DOHH2 (cell line): ENCODE measurements around the gene ELFN1.

Experiments
- H3F3A ChIP-seq: fragments of 200-600 bp; sonication (generic), shearing (Covaris generic); 2 replicates; pipeline ENCODE4 v1.6.0; 2016; ENCODE audit warnings: antibody characterized with exemption, mild to moderate bottlenecking; ENCODE audit not compliant: control insufficient read depth, insufficient read depth
- H3K27ac ChIP-seq: fragments of 200-600 bp; sonication (generic); 2 replicates; pipeline ENCODE4 v1.5.1; 2014; ENCODE audit warnings: low read depth, mild to moderate bottlenecking, low read length, moderate library complexity
- H3K27me3 ChIP-seq: fragments of 200-600 bp; sonication (generic); 2 replicates; pipeline ENCODE4 v1.6.1; 2014; ENCODE audit warnings: mild to moderate bottlenecking, low read length, mixed read lengths; ENCODE audit not compliant: control insufficient read depth
- H3K36me3 ChIP-seq: fragments of 200-600 bp; sonication (generic); 2 replicates; pipeline ENCODE4 v1.6.1; 2014; ENCODE audit warnings: mild to moderate bottlenecking, low read length, moderate library complexity, mixed read lengths; ENCODE audit not compliant: control insufficient read depth
- H3K4me1 ChIP-seq: fragments of 200-600 bp; sonication (generic); 2 replicates; pipeline ENCODE4 v1.6.1; 2014; ENCODE audit warnings: mild to moderate bottlenecking, low read length, mixed read lengths; ENCODE audit not compliant: control insufficient read depth
- H3K4me2 ChIP-seq: fragments of 200-600 bp; sonication (generic); 2 replicates; pipeline ENCODE4 v1.6.0; 2014; ENCODE audit warnings: mild to moderate bottlenecking, low read length, moderate library complexity
- H3K4me3 ChIP-seq: fragments of 200-600 bp; sonication (generic); 2 replicates; pipeline ENCODE4 v1.5.1; 2014; ENCODE audit warnings: mild to moderate bottlenecking, low read length, mixed read lengths
- H3K79me2 ChIP-seq: fragments of 200-600 bp; sonication (generic); 2 replicates; pipeline ENCODE4 v1.6.1; 2014; ENCODE audit warnings: mild to moderate bottlenecking, low read length, mixed read lengths; ENCODE audit not compliant: control insufficient read depth
- H3K9me2 ChIP-seq: fragments of 200-600 bp; sonication (generic); replicated peaks from 2 replicates; pipeline ENCODE4 v1.6.1; 2014; ENCODE audit warnings: mild to moderate bottlenecking, low read length, mixed read lengths; ENCODE audit not compliant: control insufficient read depth
- H3K9me3 ChIP-seq: fragments of 200-600 bp; sonication (generic); 2 replicates; pipeline ENCODE4 v1.6.1; 2014; ENCODE audit warnings: antibody characterized with exemption, low read length, mixed read lengths; ENCODE audit not compliant: control insufficient read depth, insufficient read depth
- H4K20me1 ChIP-seq: fragments of 200-600 bp; sonication (generic); 2 replicates; pipeline ENCODE4 v1.6.0; 2014; ENCODE audit warnings: low read depth, mild to moderate bottlenecking, antibody characterized with exemption, low read length, moderate library complexity; ENCODE audit not compliant: control insufficient read depth, insufficient read depth
- EZH2phosphoT487 ChIP-seq: fragments of 200-600 bp; sonication (generic); IDR thresholded peaks from 2 replicates; pipeline ENCODE4 v1.6.1; 2017; ENCODE audit warnings: borderline replicate concordance, mild to moderate bottlenecking, antibody characterized with exemption, low read length, moderate library complexity, mixed read lengths
- TF ChIP-seq, protein P1 (sequence below): fragments of 200-600 bp; sonication (generic); IDR thresholded peaks from one replicate; pipeline ENCODE4 v1.5.1; 2014; ENCODE audit warnings: antibody characterized with exemption, mild to moderate bottlenecking, low read depth, low read length; ENCODE audit not compliant: poor library complexity, severe bottlenecking

ELFN1 gene

DNA sequence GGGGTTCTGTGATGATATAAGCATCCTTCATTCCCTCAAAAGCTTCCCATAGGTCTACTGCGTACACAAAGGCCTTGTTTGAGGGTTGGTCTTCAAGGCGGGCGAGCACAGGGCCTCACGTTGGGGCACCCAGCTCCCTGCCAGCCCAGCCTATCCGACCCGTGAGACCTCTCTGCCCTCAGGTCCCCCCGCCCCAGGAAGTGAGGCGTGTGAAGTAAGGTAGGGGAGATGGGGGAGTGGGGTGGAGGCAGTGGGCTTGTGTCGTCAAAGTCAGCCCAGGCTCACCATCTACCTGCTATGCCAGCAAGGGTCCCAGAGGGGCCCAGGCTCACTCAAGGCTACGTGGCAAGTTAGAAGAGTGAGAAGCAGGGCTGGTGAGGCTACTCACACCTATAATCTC is 47.6 kb upstream of the ELFN1 start:
- no peaks in the 10 kb centered on the region for H3K9me2 ChIP-seq

DNA sequence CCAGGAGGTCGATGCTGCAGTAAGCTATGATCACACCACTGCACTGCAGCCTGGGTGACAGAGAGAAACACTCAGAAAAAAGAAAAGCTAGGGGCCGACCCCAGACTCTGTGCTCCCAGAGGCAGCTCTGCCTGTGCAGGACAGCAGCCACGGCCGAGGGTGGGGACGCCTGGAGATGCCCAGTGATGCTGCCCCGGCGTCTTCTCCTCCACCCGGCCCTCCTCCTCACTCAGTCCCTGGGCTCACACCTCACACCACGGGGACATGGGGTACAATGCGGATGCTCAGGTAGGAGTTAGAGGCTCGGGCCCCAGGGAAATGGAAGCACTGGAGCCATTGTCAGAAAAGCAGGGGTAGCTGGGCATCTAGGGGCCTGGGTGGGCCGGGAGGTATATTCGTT is 46.3 kb upstream of the ELFN1 start:
- Histone ChIP-seq H3K4me2 (no peak overlapping the region), H3K4me3 (no peak overlapping the region), H3K27ac (no peak overlapping the region), H3K27me3 (no peaks in the 10 kb centered on the region), H3F3A (no peaks in the 10 kb centered on the region), H4K20me1 (no peaks in the 10 kb centered on the region), H3K9me2 (no peaks in the 10 kb centered on the region), H3K79me2 (no peaks in the 10 kb centered on the region), H3K36me3 (no peaks in the 10 kb centered on the region), H3K9me3 (peaks cover 6% of the 10 kb centered on the region; the same call in 1 of the 2 replicates), H3K4me1 (no peaks in the 10 kb centered on the region)
- TF ChIP-seq, protein P1, sequence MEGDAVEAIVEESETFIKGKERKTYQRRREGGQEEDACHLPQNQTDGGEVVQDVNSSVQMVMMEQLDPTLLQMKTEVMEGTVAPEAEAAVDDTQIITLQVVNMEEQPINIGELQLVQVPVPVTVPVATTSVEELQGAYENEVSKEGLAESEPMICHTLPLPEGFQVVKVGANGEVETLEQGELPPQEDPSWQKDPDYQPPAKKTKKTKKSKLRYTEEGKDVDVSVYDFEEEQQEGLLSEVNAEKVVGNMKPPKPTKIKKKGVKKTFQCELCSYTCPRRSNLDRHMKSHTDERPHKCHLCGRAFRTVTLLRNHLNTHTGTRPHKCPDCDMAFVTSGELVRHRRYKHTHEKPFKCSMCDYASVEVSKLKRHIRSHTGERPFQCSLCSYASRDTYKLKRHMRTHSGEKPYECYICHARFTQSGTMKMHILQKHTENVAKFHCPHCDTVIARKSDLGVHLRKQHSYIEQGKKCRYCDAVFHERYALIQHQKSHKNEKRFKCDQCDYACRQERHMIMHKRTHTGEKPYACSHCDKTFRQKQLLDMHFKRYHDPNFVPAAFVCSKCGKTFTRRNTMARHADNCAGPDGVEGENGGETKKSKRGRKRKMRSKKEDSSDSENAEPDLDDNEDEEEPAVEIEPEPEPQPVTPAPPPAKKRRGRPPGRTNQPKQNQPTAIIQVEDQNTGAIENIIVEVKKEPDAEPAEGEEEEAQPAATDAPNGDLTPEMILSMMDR, result no peak
- TF ChIP-seq EZH2phosphoT487, result no peak

More for the DNA sequence above, 47.6 kb upstream of the ELFN1 start:
- Histone ChIP-seq H3K36me3 (no peaks in the 10 kb centered on the region), H3K4me3 (no peak overlapping the region), H3K79me2 (no peaks in the 10 kb centered on the region), H3F3A (no peaks in the 10 kb centered on the region), H4K20me1 (no peaks in the 10 kb centered on the region), H3K27ac (no peak overlapping the region), H3K9me3 (peaks cover 6% of the 10 kb centered on the region; the same call in 1 of the 2 replicates), H3K4me1 (no peaks in the 10 kb centered on the region), H3K27me3 (no peaks in the 10 kb centered on the region), H3K4me2 (no peak overlapping the region)
- TF ChIP-seq EZH2phosphoT487, result no peak
- TF ChIP-seq, protein P1, result no peak

DNA sequence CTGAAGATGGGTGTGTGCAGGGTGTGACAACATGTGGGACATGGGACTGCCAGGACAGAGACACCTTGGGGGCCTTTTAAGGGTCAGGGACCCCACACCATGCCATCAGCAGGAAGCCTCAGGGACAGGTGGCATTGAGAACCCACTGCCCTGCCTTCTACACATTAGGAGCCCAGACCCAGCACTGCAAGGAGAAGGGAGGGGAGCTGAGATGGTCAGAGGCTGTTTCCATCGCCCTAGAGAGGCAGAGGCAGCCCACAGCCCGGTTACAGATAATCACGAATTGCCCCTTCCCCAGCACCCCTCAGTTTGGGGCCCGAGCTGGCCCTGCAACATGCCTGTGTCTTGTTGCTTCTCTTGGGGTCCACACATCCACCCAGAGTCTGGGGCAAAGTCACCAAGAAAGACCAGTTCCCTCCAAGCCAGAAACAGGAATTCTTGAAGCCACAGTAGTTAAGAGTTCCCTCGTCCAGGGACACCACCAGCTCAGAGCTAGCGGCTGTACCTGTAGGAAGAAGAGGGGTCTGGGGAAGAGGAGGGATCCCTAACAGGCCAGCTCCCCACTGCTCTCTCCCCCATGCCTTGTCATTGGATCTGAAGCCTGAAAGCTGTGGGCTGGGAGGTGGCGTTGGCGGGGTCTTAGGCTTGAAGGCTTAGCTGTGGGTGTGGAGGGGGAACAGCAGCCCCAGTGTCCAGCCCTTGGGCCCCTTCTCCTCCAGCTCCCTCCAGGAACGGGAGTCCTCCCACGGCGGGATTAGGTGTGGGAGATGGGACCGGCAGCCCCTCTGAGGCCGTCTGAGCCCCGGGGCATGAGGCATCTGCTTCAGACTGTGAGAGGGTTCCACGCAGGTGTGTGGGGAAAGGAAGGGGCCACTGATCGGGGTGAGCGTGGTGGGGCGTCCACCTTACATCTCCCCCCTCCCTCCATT is 44.8 kb upstream of the ELFN1 start:
- Histone ChIP-seq H3K4me3 (no peak overlapping the region), H3K4me2 (no peak overlapping the region)

More for the DNA sequence above, 44.8 kb upstream of the ELFN1 start:
- Histone ChIP-seq H3K9me2 (no peaks in the 10 kb centered on the region), H4K20me1 (no peaks in the 10 kb centered on the region), H3K27ac (no peak overlapping the region), H3K4me1 (no peaks in the 10 kb centered on the region), H3K79me2 (no peaks in the 10 kb centered on the region), H3K9me3 (peaks cover 3% of the 10 kb centered on the region; the same call in 1 of the 2 replicates), H3K27me3 (no peaks in the 10 kb centered on the region), H3F3A (no peaks in the 10 kb centered on the region), H3K36me3 (no peaks in the 10 kb centered on the region)
- TF ChIP-seq, protein P1, result no peak
- TF ChIP-seq EZH2phosphoT487, result no peak
